ENCODE results near the gene TNRC18. TPM values are rescaled to one million over a fixed set of nuclear protein-coding genes. Genes with fewer than 3 reads are reported as not detected.

Gene TNRC18
- total RNA-seq, 1 experiment from 2014 or later: 159 TPM

- Histone ChIP-seq H3K36me3 (ENCODE audit: low read depth) (no peaks in the 10 kb centered on the region), H3K9me3 (ENCODE audit: insufficient read depth, low read depth) (no peaks in the 10 kb centered on the region), H3K4me2 (no peak overlapping the region), H3F3A (ENCODE audit: insufficient read depth, low read depth) (no peaks in the 10 kb centered on the region), H3K4me1 (replicated peaks; ENCODE audit: insufficient read depth) (no peaks in the 10 kb centered on the region), H3K27ac (no peak overlapping the region), H3K4me3 (no peak overlapping the region), H3K9me2 (ENCODE audit: insufficient read depth) (no peaks in the 10 kb centered on the region), H3K27me3 (ENCODE audit: insufficient read depth, low read depth) (peaks cover 14% of the 10 kb centered on the region; the same call in 1 of the 2 replicates), H4K20me1 (ENCODE audit: insufficient read depth) (no peaks in the 10 kb centered on the region), H2AFZ (no peak overlapping the region), H3K79me2 (ENCODE audit: low read depth) (no peaks in the 10 kb centered on the region)
- TSS peak; percentile 14 for BruUV-seq (replicated peaks)
- ChIA-PET POLR2A (ENCODE audit: unreplicated experiment) (no interaction called here), CTCF (no interaction called here)
- TF ChIP-seq EZH2 (IDR thresholded peaks at IDR 0.05; ENCODE audit: low read depth): no peak
- no peak for TF ChIP-seq CTCF (conservative IDR thresholded peaks at IDR 0.05)
- intact Hi-C loops (cut with micrococcal nuclease; ENCODE audit: unreplicated experiment): no loop called here
- no peak for DNase-seq
Measured at GRCh38 chr7:5303591-5304505, 119.8 kb downstream of the TNRC18 start.

GRCh38 chr7:5303061-5303460 lies 120.6 kb downstream of the TNRC18 start:
- POLR2A ChIA-PET (ENCODE audit: unreplicated experiment): no interaction called here
- H3K36me3 ChIP-seq (ENCODE audit: low read depth): no peaks in the 10 kb centered on the region
- H3K9me3 ChIP-seq (ENCODE audit: insufficient read depth, low read depth): no peaks in the 10 kb centered on the region
- no TSS peak for BruUV-seq (replicated peaks)
- no peaks in the 10 kb centered on the region for H3K9me2 ChIP-seq (ENCODE audit: insufficient read depth)
- no peak overlapping the region for H3K4me2 ChIP-seq
- no peak overlapping the region for H2AFZ ChIP-seq
- H3K79me2 ChIP-seq (ENCODE audit: low read depth): no peaks in the 10 kb centered on the region
- H3K27ac ChIP-seq: no peak overlapping the region
- H3K4me3 ChIP-seq: no peak overlapping the region
- H4K20me1 ChIP-seq (ENCODE audit: insufficient read depth): no peaks in the 10 kb centered on the region
- no peak for DNase-seq
- CTCF ChIA-PET: no interaction called here
- H3F3A ChIP-seq (ENCODE audit: insufficient read depth, low read depth): no peaks in the 10 kb centered on the region
- peaks cover 14% of the 10 kb centered on the region; the same call in 1 of the 2 replicates for H3K27me3 ChIP-seq (ENCODE audit: insufficient read depth, low read depth)
- H3K4me1 ChIP-seq (replicated peaks; ENCODE audit: insufficient read depth): no peaks in the 10 kb centered on the region
- intact Hi-C loops (cut with micrococcal nuclease; ENCODE audit: unreplicated experiment): no loop called here
- TF ChIP-seq CTCF (conservative IDR thresholded peaks at IDR 0.05) (no peak), EZH2 (IDR thresholded peaks at IDR 0.05; ENCODE audit: low read depth) (no peak)

GRCh38 chr7:5302577-5302976 lies 121.1 kb downstream of the TNRC18 start:
- no peak for DNase-seq
- no peaks in the 10 kb centered on the region for H4K20me1 ChIP-seq (ENCODE audit: insufficient read depth)
- intact Hi-C loops (cut with micrococcal nuclease; ENCODE audit: unreplicated experiment): no loop called here
- peaks cover 14% of the 10 kb centered on the region; the same call in 1 of the 2 replicates for H3K27me3 ChIP-seq (ENCODE audit: insufficient read depth, low read depth)
- H3F3A ChIP-seq (ENCODE audit: insufficient read depth, low read depth): no peaks in the 10 kb centered on the region
- H3K9me3 ChIP-seq (ENCODE audit: insufficient read depth, low read depth): no peaks in the 10 kb centered on the region
- no peak overlapping the region for H3K4me3 ChIP-seq
- H2AFZ ChIP-seq: no peak overlapping the region
- TF ChIP-seq EZH2 (IDR thresholded peaks at IDR 0.05; ENCODE audit: low read depth): no peak
- no peak for TF ChIP-seq CTCF (conservative IDR thresholded peaks at IDR 0.05)
- no peaks in the 10 kb centered on the region for H3K9me2 ChIP-seq (ENCODE audit: insufficient read depth)
- no peaks in the 10 kb centered on the region for H3K36me3 ChIP-seq (ENCODE audit: low read depth)
- H3K4me2 ChIP-seq: no peak overlapping the region
- H3K27ac ChIP-seq: no peak overlapping the region
- ChIA-PET POLR2A (ENCODE audit: unreplicated experiment) (no interaction called here), CTCF (no interaction called here)
- H3K4me1 ChIP-seq (replicated peaks; ENCODE audit: insufficient read depth): no peaks in the 10 kb centered on the region
- no peaks in the 10 kb centered on the region for H3K79me2 ChIP-seq (ENCODE audit: low read depth)
- BruUV-seq (replicated peaks): no TSS peak
